MG63 (cell line): ENCODE measurements around the gene ERF. TPM values are rescaled to one million over a fixed set of nuclear protein-coding genes. Genes with fewer than 3 reads are reported as not detected.
"Not testable (repeated sequence)": the region's sequence is repeated elsewhere in the genome, so short reads cannot be mapped to it uniquely, and the experiment has no call there.

Source experiments
- DNase-seq: peaks from one replicate; pipeline ENCODE4 v3.0.0-alpha.2; 2020
- H3K27me3 ChIP-seq: fragments of 250-450 bp; sonication (Bioruptor Pico); 2 replicates; pipeline ENCODE4 v1.5.1; 2020; ENCODE audit warnings: mild to moderate bottlenecking, moderate library complexity
- H3K36me3 ChIP-seq: fragments of 250-450 bp; sonication (Bioruptor Pico); 2 replicates; pipeline ENCODE4 v1.5.1; 2020; ENCODE audit warnings: mild to moderate bottlenecking, moderate library complexity
- H3K4me3 ChIP-seq: fragments of 250-450 bp; sonication (Bioruptor Pico); 2 replicates; pipeline ENCODE4 v1.5.1; 2020; ENCODE audit warnings: mild to moderate bottlenecking, moderate library complexity
- H3K9me3 ChIP-seq: fragments of 250-450 bp; sonication (Bioruptor Pico); 2 replicates; pipeline ENCODE4 v1.5.1; 2020; ENCODE audit warnings: mild to moderate bottlenecking, moderate library complexity
- total RNA-seq: library from RNA; depleted of rRNA; stranded (reverse); fragments of >200 nt; shearing (Covaris generic); gene quantifications from 2 replicates; pipeline ENCODE4 v1.2.3, GENCODE V29; 2014; ENCODE audit warnings: low replicate concordance

ERF gene
- total RNA-seq, 1 experiment from 2014 or later: 168 TPM

DNA sequence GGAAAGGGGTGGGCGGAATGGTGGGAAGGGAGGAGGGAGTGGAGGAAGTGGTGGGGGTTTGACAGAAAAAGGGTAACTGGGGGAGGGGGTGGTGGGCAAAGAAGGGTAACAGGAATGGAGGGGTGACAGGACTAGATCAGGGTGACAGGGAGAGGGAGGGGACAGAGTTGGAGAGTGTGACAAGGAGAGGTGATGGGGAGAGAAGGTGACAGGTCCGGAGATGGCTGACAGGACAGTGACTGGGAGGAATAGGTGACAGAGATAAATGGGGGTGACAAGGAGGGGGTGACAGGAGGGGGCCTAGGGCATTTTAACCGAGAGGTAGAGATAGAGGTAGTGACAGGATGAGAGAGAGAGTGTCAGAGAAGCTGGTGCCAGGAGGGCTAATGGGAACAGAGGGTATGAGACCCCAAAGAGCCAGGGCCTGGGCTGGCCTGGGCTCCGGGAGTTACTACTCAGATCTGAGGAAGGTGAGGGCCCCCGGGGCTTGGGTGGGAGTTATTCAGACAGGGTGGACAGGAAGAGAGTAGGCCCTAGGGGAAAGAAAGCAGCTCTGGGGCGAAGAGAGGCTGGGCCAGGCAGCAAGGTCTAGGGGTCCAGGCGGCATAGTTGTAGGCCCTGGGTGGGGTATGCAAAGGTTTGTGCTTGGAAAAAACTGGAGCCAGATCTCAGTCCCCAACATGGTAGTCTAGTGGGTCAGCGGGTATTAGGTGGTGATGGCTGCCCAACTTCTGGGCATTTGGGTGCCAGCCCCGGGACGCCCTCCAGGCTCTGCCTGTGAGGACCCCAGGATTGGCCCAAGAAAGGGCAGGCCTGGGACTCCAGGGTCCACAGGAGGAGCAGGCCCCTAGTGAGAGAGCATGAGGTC lies 14.8 kb upstream of the ERF start:
- H3K27me3 ChIP-seq: no peaks in the 10 kb centered on the region
- DNase-seq: no peak
- no peaks in the 10 kb centered on the region for H3K9me3 ChIP-seq
- peak overlapping the region; percentile 98 for H3K4me3 ChIP-seq
- H3K36me3 ChIP-seq: peaks cover 22% of the 10 kb centered on the region

DNA sequence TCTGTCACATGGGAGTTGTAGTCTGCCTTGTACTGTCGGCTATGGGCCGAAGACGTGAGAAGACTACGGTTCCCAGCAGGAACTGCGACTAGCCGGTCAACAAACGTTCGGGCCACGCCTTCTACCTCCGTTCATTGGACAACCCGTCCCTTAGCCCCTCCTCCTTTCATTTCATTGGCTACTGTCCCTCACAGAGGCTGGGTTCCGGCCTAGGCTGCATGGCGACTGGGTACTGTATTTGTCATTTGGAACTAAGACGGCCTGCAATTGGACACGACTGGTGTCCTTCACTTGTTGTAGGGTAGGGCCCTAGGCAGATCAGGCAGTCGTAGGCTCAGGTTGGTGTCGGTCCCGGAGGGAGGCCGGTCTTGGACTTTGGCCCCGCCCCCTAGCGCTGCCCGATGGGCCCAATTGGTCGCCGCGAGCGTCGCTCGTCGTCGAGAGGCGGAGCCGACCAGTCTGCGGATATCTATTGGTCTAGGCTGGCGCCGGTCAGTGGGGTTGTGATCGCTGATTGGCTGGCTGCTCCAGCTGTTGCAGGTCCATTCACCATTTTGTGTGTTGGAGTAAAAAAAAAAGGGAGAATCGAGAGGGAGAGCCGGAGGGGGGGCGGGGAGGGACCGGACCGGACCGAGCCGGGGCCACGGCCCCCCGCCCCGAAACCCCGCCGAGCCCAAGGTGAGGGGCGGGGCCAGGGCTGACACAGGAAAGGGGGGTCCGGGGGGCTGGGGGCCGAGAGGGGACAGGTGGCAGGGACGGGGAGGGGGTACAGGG lies 14.0 kb upstream of the ERF start, which contains the start of gene CIC:
TSS of gene CIC (plus strand) at position 549 of the 774 bp plus-strand sequence. CDS start 2,532 bp downstream, outside the sequence.
- DNase-seq: peak; percentile 100
- Histone ChIP-seq H3K9me3 (no peaks in the 10 kb centered on the region), H3K36me3 (peaks cover 14% of the 10 kb centered on the region), H3K4me3 (peak within 1 kb of the TSS; percentile 98), H3K27me3 (no peaks in the 10 kb centered on the region)

DNA sequence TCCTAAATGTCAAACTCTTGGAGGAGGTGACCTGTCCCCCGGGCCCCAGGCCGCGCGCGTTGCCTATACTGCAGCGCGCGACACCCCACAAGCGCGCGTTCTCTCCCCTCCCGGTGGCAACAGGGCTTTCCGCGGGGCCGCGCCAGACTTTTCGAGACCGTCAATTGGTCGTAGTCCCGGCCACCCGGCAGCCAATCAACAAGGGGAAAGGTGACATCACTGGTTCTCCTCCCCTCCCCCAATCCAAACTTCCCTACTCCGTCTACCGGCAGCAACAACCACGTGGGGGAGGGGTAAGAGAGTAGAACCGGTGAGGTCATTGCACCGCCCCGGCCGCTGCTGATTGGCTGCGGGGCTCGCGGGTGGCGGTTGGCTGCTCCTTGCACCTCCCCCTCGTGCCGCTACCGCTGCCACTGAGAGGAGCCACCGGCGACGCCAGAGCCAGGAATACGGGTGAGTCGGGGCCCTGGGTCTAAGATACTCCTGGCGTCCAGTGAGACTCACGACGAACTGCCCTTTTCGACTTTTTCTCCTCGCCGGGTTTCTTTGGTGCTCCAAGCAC lies 13.3 kb upstream of the ERF start:
- Histone ChIP-seq H3K4me3 (peak overlapping the region; percentile 98), H3K27me3 (no peaks in the 10 kb centered on the region), H3K9me3 (no peaks in the 10 kb centered on the region), H3K36me3 (peaks cover 9% of the 10 kb centered on the region)
- DNase-seq: peak; percentile 99

DNA sequence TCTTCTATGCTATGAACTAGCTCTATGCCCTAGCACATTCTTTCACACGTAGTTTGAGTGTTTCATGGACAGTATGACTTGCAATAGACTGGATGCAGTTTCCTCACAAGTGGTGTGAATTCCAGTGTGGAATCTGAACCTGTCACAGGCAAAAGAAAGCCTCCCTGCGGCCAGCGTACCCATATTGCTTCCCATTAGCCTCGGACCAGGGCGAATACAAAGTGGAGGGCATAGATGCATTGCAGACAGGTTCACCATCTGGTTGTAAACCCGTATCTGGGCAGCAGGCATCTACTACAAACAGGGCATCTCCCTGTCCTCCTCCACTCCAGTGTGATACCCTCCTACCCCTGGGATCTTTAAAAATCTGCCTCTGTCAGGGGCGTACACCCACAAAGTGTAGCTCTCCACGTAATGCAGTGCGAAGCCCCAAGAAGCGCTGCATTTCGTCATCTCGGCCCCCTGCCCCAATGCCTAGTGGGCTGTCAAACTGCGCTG lies 12.8 kb upstream of the ERF start:
- H3K4me3 ChIP-seq: peak overlapping the region; percentile 98
- no peaks in the 10 kb centered on the region for H3K9me3 ChIP-seq
- DNase-seq: no peak
- no peaks in the 10 kb centered on the region for H3K27me3 ChIP-seq
- peaks cover 9% of the 10 kb centered on the region for H3K36me3 ChIP-seq

DNA sequence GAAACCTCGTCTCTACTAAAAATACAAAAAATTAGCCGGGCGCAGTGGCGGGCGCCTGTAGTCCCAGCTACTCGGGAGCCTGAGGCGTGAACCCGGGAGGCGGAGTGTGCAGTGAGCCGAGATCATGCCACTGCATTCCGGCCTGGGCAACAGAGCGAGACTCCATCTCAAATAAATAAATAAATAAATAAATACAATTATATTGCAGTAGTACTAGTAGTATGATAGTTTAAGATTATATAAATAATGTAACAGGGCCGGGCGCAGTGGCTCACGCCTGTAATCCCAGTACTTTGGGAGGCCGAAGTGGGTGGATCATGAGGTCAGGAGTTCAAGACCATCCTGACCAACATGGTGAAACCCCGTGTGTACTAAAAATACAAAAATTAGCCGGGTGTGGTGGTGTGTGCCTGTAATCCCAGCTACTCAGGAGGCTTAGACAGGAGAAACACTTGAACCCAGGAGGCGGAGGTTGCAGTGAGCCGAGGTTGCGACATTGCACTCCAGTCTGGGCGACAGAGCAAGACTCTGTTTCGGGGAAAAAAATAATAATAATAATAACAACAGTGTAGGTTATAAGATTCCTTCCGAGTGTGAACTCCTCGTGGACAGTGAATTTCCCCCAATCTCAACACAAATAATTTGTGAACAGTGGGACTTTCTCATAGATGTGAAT lies 12.1 kb upstream of the ERF start:
- peak overlapping the region; percentile 98 for H3K4me3 ChIP-seq
- not testable (repeated sequence) for DNase-seq, H3K9me3 ChIP-seq, H3K27me3 ChIP-seq, H3K36me3 ChIP-seq

DNA sequence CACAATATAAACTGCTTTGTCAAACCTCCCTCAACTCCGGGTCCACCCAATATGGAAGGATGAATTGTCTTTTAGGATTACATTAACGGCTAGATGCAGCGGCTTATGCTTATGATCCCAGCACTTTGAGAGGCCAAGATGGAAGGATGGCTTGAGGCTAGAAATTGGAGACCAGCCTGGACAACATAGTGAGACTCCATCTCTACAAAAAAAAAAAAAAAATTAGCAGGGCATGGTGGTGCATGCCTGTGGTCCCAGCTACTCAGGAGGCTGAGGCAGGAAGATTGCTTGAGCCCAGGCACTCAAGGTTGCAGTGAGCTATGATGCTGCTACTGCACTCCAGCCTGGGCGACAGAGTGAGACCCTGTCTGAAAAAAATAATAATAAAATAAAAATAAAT lies 11.2 kb upstream of the ERF start:
- H3K4me3 ChIP-seq, H3K36me3 ChIP-seq, H3K9me3 ChIP-seq, DNase-seq, H3K27me3 ChIP-seq: not testable (repeated sequence)

DNA sequence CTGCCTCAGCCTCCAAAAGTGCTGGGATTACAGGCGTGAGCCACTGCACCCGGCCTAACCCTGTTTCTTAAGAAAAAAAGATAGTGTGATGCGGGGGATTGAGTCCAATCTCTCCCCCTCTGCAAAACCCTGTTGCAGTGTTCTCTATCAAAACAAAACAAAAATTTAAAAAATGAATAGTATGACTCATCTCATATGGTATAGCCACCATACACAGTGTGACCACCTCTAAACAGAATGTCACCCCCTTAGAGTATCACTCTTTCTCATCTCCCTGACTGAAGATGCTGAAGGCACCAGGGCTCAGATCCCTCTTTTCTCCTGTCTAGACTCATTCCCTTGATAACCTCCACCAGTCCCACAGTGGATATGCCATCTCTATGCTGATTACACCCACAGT lies 6.8 kb upstream of the ERF start:
- Histone ChIP-seq H3K36me3 (no peaks in the 10 kb centered on the region), H3K4me3 (no peak overlapping the region), H3K9me3 (no peaks in the 10 kb centered on the region), H3K27me3 (no peaks in the 10 kb centered on the region)
- DNase-seq: no peak

DNA sequence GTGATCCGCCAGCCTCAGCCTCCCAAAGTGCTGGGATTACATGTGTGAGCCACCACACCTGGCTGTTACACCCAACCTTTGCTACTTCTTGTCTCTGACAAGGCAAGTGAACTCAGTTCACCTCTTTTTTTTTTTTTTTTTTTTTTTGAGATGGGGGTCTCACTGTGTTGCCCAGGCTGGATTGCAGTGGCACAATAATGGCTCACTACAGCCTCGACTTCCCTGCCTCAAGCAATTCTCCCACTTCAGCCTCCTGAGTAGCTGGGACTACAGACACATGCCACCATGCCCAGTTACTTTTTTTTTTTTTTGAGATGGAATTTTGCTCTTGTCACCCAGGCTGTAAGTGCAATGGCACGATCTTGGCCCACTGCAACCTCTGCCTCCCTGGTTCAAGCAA lies 2.9 kb upstream of the ERF start:
- not testable (repeated sequence) for H3K27me3 ChIP-seq, H3K4me3 ChIP-seq, H3K9me3 ChIP-seq, DNase-seq
- peaks cover 12% of the 10 kb centered on the region for H3K36me3 ChIP-seq

DNA sequence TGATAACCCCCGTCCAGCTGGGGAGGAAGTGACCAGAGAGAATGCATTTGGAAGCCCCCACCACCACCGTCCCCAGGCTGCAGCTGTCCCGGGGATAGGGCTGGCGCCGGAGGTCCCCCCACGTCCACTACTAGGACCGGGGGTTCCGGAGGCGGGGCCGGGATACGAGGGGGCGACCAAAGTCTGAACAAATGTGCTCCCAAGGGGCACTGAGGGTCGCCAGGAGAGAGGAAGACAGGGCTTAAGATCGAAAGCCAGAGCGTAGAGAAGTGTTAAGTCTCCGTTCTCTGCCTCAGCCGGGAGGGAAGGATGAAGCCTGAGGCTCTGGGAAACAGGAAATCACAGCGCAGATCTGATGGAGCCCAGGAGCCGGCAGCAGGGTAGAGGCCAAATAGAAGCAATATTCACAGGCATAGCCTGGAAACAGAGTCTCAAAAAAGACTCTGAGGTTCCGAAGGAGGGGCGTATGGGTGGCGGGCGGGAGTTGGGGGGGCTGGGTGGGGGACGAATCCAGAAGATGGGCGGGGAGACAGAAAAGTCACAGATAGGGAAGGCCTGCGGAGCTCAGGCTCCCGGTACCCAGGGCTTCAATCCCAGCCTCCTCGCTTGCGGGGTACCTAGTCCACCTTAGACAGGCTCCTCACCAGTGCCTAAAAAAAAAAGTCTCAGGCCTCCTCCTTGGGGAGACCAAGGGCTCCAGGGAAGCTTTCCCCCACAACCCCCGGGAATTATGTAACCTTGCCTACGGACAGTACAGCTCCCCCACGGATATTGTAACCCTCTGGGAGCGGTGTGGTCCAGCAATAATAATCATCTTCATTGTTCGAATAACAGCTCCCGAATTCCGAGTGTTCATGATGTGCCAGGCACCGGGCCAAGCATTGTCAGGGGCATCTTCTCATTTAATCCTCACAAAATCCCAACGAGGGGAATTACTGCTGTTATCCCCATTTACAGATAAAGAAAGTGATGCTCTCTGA lies 1.1 kb upstream of the ERF start:
- peaks cover 24% of the 10 kb centered on the region for H3K36me3 ChIP-seq
- no peaks in the 10 kb centered on the region for H3K27me3 ChIP-seq
- H3K4me3 ChIP-seq: peak overlapping the region; percentile 100
- H3K9me3 ChIP-seq: no peaks in the 10 kb centered on the region
- no peak for DNase-seq

DNA sequence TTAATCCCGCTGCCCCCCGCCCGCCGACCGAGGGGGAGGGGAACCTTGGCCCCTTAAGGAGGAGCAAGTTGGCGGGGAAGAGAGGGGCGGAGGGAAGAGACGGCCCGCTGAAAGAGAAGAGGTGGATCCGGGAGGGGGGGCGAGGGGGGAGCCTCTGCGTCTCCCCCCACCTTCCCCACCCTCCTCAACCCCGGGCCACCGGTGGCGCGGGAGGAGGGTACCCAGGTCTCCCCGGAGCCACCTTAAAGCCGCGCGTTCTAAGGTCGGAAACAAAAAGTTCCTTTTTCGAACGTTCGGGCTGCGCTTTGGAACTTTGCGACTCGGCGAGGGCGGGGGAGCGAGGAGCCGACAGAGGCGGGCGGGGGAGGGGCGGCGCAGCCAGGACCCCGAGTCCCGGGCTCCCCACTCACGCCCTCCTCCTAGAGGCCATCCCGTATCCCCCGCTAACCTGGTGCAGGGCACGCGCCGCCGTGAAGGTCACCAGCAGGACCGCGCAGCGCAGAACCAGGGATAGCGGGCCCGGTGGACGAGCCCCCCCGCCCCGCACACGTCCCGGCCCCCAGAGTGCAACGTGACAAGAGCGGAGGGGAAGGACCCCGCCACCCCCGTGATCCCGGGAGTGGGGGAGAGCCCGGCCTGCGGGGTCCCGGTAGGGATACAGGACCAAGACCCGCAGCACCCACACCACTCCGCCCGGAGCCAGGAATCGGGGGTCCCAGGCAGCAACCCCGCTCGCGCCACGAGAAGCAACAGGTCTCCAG lies 659 bp downstream of the ERF start:
- Histone ChIP-seq H3K27me3 (no peaks in the 10 kb centered on the region), H3K4me3 (peak overlapping the region; percentile 100), H3K36me3 (peaks cover 42% of the 10 kb centered on the region), H3K9me3 (no peaks in the 10 kb centered on the region)
- peak; percentile 78 for DNase-seq

DNA sequence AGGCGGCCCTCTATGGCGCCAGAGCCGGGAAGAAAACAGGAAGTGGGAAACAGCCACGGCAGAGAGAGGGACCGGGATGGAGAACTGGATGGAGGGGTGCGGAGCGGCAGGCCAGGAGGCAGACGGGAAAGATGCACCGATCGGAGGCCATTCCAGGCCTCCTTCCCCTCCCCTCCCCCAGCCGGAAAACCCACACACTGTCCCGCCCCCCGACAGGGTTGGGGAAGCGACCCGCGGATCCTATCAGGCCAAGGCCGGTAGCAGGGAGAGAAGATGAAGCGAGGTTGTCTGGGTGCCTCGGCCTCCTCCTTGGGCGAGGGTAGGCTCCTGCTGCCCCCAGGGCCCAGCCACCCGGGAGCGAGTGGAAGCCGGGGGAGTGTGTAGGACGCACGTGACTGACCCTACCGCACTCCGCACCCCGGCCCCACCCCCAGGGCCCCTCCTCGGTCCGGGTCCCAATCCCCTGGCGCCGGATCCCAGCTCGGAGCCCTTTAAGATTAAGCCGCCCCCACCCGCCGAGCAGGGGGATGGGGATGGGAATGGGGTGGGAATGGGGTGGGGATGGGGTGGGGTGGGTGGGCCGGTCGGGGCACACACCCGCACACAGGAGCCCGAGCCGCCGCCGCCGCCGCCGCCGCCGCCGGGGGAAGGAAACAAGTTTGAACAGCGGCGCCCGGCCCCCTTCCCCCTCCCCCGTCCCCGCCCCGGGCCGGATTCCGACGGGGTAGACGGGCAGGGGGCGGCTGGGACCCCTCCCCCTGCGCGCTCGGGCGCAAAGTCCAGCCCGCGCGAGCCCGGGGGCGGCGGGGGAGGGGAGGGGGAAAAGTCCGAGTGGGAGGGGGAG lies 1.5 kb downstream of the ERF start:
- H3K9me3 ChIP-seq: no peaks in the 10 kb centered on the region
- no peaks in the 10 kb centered on the region for H3K27me3 ChIP-seq
- H3K36me3 ChIP-seq: peaks cover 50% of the 10 kb centered on the region
- H3K4me3 ChIP-seq: peak overlapping the region; percentile 100
- peak; percentile 73 for DNase-seq

DNA sequence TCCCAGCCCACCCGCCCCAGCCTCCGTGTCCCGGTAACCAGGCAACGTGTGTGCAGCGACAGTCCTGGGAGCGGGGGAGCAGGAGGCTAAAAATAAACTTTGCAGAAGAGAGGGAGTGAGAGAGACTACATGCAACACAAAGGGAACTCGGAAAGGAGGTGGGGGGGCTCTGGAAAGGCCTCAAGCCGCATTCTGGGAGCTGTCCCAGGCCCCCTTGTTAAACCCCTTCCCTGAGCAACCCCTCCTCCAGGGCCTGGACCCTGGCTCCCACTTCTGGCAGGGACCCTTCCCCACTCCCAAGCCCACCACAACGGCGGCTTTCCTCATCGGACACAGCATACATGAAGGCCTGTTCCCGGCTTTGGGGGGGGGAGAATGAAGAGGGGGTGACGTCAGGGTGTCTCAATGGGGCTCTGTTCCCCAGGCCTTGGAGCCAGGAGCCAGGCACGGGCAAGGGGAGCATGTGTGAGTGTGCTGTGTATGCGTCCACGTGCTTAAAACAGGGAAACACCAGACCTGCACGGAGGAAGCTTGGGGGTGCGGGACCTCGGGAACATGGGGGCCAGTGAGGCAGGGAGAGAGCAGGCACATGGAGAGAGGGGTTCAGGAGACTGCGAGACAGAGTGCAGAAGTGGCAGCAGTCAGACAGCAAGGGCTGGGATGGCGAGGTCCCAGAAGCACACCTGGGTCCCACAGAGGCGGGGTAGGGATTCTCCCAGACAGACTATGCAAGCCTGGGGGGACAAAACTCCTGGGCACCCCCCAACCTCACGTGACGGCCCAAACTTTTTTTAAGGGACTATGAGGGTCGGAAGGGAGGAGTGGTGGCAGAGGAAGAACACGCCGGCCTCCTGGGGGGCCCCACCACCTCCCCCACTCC lies 2.3 kb downstream of the ERF start:
- DNase-seq: no peak
- peak overlapping the region; percentile 100 for H3K4me3 ChIP-seq

DNA sequence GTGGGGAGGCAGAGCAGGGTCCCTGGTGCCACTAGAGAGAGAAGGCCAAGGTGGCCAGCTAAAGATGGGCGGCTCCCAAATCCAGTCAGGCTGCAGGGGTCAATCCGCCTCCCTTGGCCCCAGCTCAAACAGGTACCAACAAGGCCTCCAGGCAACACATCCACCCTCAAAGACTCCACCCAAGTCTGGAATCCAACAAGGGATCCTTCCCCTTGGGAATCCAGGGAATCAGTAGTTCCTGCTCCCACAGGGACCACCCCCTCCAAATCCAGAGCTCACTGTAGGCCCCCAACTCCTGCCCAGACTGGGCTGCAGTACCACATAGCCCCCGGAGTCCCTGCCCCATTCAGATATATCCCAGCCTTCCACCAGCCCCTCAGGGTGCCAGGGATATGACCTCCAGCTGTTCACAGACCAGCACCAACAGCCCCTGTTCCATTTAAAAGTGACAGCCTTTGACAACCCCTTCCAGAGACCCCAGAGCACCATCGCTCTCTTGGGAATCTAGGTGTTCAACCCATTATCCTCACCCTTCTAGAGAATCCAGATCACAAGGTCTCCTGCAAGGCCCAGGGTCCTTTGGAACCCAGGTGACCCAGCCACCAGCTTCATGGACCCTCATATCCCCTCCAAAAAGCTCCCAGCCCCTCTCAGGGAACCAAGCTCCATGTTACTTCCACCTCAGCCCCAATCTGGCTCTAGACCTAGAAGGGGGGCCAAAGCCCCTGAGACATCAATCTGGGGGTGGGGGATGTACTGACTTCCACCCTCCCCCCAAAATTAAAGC lies 3.2 kb downstream of the ERF start:
- DNase-seq: no peak
- peak overlapping the region; percentile 25 for H3K4me3 ChIP-seq
- no peaks in the 10 kb centered on the region for H3K9me3 ChIP-seq
- H3K36me3 ChIP-seq: peaks cover 58% of the 10 kb centered on the region
- H3K27me3 ChIP-seq: no peaks in the 10 kb centered on the region

More for the DNA sequence above, 2.3 kb downstream of the ERF start:
- no peaks in the 10 kb centered on the region for H3K9me3 ChIP-seq
- no peaks in the 10 kb centered on the region for H3K27me3 ChIP-seq
- H3K36me3 ChIP-seq: peaks cover 53% of the 10 kb centered on the region
